ENCODE measurements around the gene FBXO21.

Gene FBXO21

DNA sequence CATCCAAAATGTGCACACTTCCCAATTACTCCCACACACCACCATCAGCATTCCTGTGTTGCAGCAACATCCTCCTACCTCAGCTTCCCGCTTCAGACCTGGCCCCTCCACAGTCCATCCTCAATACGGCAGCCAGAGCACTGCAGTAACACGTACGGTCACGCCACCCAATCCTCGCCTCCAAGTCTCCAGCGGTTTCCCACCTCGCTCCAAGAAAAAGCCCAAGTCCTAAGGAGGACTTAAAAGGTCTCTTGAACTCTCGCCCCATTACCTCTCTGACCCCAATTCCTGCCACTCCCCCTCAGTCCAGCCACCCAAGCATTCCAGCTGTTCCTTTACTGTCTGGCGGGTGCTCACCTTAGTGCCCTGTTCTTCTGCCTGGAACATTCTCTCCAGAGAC, 12.0 kb downstream of the FBXO21 start:
- no peak for TF ChIP-seq ISL1 (CRISPR knock-in tag; IDR thresholded peaks at IDR 0.05)
- no peak for TF ChIP-seq OSR1 (CRISPR knock-in tag; IDR thresholded peaks at IDR 0.05)
- no peak for TF ChIP-seq CREB5 (CRISPR knock-in tag; IDR thresholded peaks at IDR 0.05; ENCODE audit: low read depth)
- ATAC-seq = no peak

GRCh38 chr12:117172168-117172567, 18.1 kb downstream of the FBXO21 start:
- TF ChIP-seq PATZ1 (CRISPR knock-in tag; IDR thresholded peaks at IDR 0.05; ENCODE audit: borderline replicate concordance) (no peak), RARB (CRISPR knock-in tag; IDR thresholded peaks at IDR 0.05) (no peak), SNAI2 (CRISPR knock-in tag; IDR thresholded peaks at IDR 0.05) (no peak), ARNTL (CRISPR knock-in tag; IDR thresholded peaks at IDR 0.05; ENCODE audit: borderline replicate concordance, low read depth) (no peak), ZNF8 (CRISPR knock-in tag; IDR thresholded peaks at IDR 0.05) (no peak), ZFP3 (CRISPR knock-in tag; IDR thresholded peaks at IDR 0.05) (no peak)
- TF ChIP-seq, protein P1, sequence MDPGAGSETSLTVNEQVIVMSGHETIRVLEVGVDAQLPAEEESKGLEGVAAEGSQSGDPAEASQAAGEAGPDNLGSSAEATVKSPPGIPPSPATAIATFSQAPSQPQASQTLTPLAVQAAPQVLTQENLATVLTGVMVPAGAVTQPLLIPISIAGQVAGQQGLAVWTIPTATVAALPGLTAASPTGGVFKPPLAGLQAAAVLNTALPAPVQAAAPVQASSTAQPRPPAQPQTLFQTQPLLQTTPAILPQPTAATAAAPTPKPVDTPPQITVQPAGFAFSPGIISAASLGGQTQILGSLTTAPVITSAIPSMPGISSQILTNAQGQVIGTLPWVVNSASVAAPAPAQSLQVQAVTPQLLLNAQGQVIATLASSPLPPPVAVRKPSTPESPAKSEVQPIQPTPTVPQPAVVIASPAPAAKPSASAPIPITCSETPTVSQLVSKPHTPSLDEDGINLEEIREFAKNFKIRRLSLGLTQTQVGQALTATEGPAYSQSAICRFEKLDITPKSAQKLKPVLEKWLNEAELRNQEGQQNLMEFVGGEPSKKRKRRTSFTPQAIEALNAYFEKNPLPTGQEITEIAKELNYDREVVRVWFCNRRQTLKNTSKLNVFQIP (CRISPR knock-in tag; IDR thresholded peaks at IDR 0.05; ENCODE audit: borderline replicate concordance, low read depth) = no peak
- ATAC-seq = no peak

GRCh38 chr12:117171499-117172162, 18.6 kb downstream of the FBXO21 start:
- TF ChIP-seq OSR1 (CRISPR knock-in tag; IDR thresholded peaks at IDR 0.05) (no peak), ESRRG (CRISPR knock-in tag; IDR thresholded peaks at IDR 0.05) (no peak), CREB5 (CRISPR knock-in tag; IDR thresholded peaks at IDR 0.05; ENCODE audit: low read depth) (no peak), BACH2 (CRISPR knock-in tag; IDR thresholded peaks at IDR 0.05; ENCODE audit: borderline replicate concordance) (no peak), ZFP30 (CRISPR knock-in tag; IDR thresholded peaks at IDR 0.05) (no peak), ARNTL (CRISPR knock-in tag; IDR thresholded peaks at IDR 0.05; ENCODE audit: borderline replicate concordance, low read depth) (no peak), ZFP3 (CRISPR knock-in tag; IDR thresholded peaks at IDR 0.05) (no peak), ZNF8 (CRISPR knock-in tag; IDR thresholded peaks at IDR 0.05) (no peak), CSDC2 (CRISPR knock-in tag; IDR thresholded peaks at IDR 0.05) (no peak), PATZ1 (CRISPR knock-in tag; IDR thresholded peaks at IDR 0.05; ENCODE audit: borderline replicate concordance) (no peak), ZC3H10 (CRISPR knock-in tag; IDR thresholded peaks at IDR 0.05) (no peak), PPARA (CRISPR knock-in tag; IDR thresholded peaks at IDR 0.05; ENCODE audit: borderline replicate concordance) (no peak), RARB (CRISPR knock-in tag; IDR thresholded peaks at IDR 0.05) (no peak), TOX (CRISPR knock-in tag; IDR thresholded peaks at IDR 0.05; ENCODE audit: borderline replicate concordance) (no peak), GLIS3 (CRISPR knock-in tag; IDR thresholded peaks at IDR 0.05) (no peak)
- TF ChIP-seq, protein P1 (CRISPR knock-in tag; IDR thresholded peaks at IDR 0.05; ENCODE audit: borderline replicate concordance, low read depth) = no peak
- no peak for ATAC-seq

All from SK-N-SH treated with all-trans-retinoic acid at 6 μM for 48 hours (cell line).